DMS53 treated with DMSO at 0.1 percent for 48 hours (cell line): ENCODE results near the gene EVA1B.

Experiments
- DNase-seq: peaks from one replicate; lab custom pipeline; 2025; ENCODE audit not compliant: unreplicated experiment; lab: John Stamatoyannopoulos, UW

EVA1B gene

DNA sequence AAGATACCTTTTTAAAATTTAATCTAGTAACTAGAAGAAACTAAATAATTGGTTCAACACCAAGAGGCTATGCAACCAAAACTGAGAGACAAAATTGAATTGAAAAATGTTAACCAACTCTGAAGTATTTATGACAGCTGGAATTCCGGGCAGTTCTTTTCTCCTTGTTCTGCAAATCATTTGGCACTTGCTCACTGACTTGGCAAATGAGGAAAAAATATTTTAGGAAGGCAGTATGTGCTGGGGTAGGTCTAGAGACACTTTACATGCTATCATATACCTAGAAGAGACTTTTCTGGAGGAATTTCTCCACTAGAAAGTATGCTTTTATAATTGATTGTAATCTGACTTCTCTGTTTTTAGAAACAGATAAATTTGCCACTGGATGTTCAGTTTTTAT, 39.4 kb downstream of the EVA1B start:
- no peak for DNase-seq

GRCh38 chr1:36279789-36280296, 43.6 kb downstream of the EVA1B start:
- DNase-seq, result no peak

- no peak for DNase-seq
Measured at GRCh38 chr1:36279110-36279788, 44.2 kb downstream of the EVA1B start.

DNA sequence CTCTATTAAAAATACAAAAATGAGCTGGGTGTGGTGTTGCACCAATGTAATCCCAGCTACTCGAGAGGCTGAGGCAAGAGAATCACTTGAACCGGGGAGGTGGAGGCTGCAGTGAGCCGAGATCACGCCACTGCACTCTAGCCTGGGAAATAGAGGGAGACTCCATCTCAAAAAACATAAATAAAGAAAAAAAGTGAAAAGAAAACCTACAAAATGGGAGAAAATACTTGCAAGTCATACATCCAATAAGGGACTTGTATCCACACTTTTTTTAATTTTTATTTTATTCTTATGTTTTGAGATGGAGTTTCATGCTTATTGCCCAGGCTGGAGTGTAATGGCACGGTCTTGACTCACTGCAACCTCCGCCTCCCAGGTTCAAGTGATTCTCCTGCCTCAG, 46.8 kb downstream of the EVA1B start:
- no peak for DNase-seq

GRCh38 chr1:36274201-36274600, 49.2 kb downstream of the EVA1B start:
- DNase-seq, result no peak

DNA sequence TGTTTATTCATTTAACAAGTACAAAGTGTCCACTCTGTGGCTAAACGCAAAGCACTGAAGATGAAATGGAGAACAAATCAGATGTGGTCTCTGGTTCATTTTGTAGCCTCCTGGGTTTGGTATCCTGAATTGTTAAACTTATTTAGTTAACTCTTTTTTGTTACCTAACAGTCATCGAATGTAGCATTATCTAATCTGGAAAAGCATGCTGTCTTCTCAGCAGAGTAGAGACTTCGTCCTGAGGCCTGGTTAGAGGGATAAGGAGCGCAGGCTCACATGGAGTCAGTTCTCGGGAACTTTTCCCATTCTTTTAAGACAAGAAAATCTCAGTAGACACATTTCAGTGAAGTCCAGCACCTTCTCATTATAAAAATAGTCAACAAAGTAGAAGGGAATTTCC, 50.4 kb downstream of the EVA1B start:
- DNase-seq, result no peak
